ENCODE results near the gene HAAO.

HAAO gene

GRCh38 chr2:42770288-42771131, 21.9 kb downstream of the HAAO start:
- Histone ChIP-seq H3K27me3 (no peaks in the 10 kb centered on the region), H3K4me3 (ENCODE audit: low read depth, low read length) (no peak overlapping the region), H3K9me3 (no peaks in the 10 kb centered on the region), H3K36me3 (no peaks in the 10 kb centered on the region), H3K4me1 (no peaks in the 10 kb centered on the region; the same call in 1 of the 2 replicates)
- TF ChIP-seq, protein P1, sequence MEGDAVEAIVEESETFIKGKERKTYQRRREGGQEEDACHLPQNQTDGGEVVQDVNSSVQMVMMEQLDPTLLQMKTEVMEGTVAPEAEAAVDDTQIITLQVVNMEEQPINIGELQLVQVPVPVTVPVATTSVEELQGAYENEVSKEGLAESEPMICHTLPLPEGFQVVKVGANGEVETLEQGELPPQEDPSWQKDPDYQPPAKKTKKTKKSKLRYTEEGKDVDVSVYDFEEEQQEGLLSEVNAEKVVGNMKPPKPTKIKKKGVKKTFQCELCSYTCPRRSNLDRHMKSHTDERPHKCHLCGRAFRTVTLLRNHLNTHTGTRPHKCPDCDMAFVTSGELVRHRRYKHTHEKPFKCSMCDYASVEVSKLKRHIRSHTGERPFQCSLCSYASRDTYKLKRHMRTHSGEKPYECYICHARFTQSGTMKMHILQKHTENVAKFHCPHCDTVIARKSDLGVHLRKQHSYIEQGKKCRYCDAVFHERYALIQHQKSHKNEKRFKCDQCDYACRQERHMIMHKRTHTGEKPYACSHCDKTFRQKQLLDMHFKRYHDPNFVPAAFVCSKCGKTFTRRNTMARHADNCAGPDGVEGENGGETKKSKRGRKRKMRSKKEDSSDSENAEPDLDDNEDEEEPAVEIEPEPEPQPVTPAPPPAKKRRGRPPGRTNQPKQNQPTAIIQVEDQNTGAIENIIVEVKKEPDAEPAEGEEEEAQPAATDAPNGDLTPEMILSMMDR (IDR thresholded peaks at IDR 0.05; ENCODE audit: low read depth, low read length), result peak; percentile 75
- peak; percentile 69 for DNase-seq

- Histone ChIP-seq H3K36me3 (no peaks in the 10 kb centered on the region), H3K4me3 (ENCODE audit: low read depth, low read length) (no peak overlapping the region), H3K9me3 (no peaks in the 10 kb centered on the region), H3K27me3 (no peaks in the 10 kb centered on the region), H3K4me1 (no peaks in the 10 kb centered on the region; the same call in 1 of the 2 replicates)
- TF ChIP-seq, protein P1 (IDR thresholded peaks at IDR 0.05; ENCODE audit: low read depth, low read length), result no peak
- DNase-seq, result no peak
Measured at GRCh38 chr2:42769583-42770287, 22.6 kb downstream of the HAAO start.

DNA sequence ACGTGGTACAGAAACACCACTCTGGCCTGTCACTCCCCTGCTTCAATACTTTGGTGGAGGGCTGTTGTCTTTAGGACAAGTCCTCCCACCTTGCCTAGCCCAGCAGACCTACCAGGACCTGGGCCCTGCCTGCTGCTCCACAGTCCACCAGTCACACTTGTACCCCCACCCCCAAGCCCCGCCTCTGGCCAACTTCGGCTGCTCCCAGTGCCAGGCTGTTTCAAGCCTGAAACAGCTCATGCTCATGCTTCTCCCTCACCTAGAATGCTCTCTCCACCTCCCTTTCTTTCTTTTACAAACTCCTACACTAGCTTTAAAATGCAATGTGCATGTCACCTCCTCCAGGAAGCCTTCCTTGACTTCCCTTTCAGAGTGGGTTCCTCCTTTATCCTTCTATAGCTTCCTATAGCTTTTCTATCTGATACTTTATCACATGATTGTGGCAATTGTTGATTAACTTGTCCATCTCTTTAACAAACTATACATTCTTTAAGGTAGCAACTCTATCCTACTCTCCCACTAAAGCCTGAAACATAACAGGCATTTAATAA, 23.6 kb downstream of the HAAO start:
- no peaks in the 10 kb centered on the region; the same call in 1 of the 2 replicates for H3K4me1 ChIP-seq
- no peaks in the 10 kb centered on the region for H3K36me3 ChIP-seq
- H3K27me3 ChIP-seq, result no peaks in the 10 kb centered on the region
- TF ChIP-seq, protein P1 (IDR thresholded peaks at IDR 0.05; ENCODE audit: low read depth, low read length), result no peak
- DNase-seq, result no peak
- H3K4me3 ChIP-seq (ENCODE audit: low read depth, low read length), result no peak overlapping the region
- no peaks in the 10 kb centered on the region for H3K9me3 ChIP-seq

- TF ChIP-seq, protein P1 (IDR thresholded peaks at IDR 0.05; ENCODE audit: low read depth, low read length), result no peak
- no peak for DNase-seq
- H3K36me3 ChIP-seq, result no peaks in the 10 kb centered on the region
Measured at GRCh38 chr2:42767899-42768705, 24.3 kb downstream of the HAAO start.

GRCh38 chr2:42767080-42767898, 25.1 kb downstream of the HAAO start:
- Histone ChIP-seq H3K4me1 (no peaks in the 10 kb centered on the region; the same call in 1 of the 2 replicates), H3K4me3 (ENCODE audit: low read depth, low read length) (no peak overlapping the region), H3K27me3 (no peaks in the 10 kb centered on the region), H3K9me3 (no peaks in the 10 kb centered on the region), H3K36me3 (no peaks in the 10 kb centered on the region)
- TF ChIP-seq, protein P1 (IDR thresholded peaks at IDR 0.05; ENCODE audit: low read depth, low read length), result no peak
- no peak for DNase-seq

More at GRCh38 chr2:42767899-42768705, 24.3 kb downstream of the HAAO start:
- Histone ChIP-seq H3K9me3 (no peaks in the 10 kb centered on the region), H3K27me3 (no peaks in the 10 kb centered on the region), H3K4me3 (ENCODE audit: low read depth, low read length) (no peak overlapping the region), H3K4me1 (no peaks in the 10 kb centered on the region; the same call in 1 of the 2 replicates)
